Measurements from ENCODE around the gene AFF3.

Gene AFF3

DNA sequence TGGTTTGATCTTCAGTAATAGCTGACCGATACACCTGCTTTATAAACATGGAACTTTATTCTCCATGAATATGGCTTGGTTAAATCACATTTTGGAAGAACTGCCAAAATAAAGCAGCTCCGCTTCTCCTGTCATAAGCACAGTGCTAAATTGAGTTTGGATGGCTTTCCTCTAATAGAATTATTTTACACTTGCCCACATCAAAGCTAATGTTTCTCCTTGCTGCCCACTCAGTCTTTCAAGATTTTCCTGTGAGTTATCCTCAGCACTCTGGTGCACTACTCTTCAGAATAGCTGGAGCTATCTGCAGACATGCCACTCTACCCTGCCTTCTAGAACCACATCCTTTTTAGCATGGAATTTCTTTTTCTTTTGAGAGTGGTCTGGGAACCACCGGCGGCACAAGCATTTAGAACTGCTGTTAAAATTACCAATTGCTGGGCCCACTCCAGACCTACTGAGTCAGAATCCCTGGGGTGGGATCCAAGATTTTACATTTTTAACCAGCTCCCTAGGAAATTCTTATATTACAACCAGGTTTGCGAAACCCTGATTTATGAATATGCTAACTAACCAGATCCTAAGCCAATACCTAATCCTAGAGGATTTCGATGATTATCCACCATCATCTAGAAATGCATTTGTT is 283.3 kb downstream of the AFF3 start:
- DNase-seq (ENCODE audit: extremely low spot score): no peak
- POLR2A ChIA-PET: no interaction called here
- TF ChIP-seq, protein P1, sequence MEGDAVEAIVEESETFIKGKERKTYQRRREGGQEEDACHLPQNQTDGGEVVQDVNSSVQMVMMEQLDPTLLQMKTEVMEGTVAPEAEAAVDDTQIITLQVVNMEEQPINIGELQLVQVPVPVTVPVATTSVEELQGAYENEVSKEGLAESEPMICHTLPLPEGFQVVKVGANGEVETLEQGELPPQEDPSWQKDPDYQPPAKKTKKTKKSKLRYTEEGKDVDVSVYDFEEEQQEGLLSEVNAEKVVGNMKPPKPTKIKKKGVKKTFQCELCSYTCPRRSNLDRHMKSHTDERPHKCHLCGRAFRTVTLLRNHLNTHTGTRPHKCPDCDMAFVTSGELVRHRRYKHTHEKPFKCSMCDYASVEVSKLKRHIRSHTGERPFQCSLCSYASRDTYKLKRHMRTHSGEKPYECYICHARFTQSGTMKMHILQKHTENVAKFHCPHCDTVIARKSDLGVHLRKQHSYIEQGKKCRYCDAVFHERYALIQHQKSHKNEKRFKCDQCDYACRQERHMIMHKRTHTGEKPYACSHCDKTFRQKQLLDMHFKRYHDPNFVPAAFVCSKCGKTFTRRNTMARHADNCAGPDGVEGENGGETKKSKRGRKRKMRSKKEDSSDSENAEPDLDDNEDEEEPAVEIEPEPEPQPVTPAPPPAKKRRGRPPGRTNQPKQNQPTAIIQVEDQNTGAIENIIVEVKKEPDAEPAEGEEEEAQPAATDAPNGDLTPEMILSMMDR (IDR thresholded peaks at IDR 0.05; ENCODE audit: control extremely low read depth, extremely low read depth, low read depth, missing control alignments): no peak
- CTCF ChIA-PET: interaction anchor here (1.2 to 1.5 kb wide), 2 partner anchors 16 to 522 kb away, joined by 3 read pairs; no protein-coding TSS in a partner anchor

GRCh38 chr2:99857867-99858444 is 284.4 kb downstream of the AFF3 start:
- ChIA-PET POLR2A (no interaction called here), CTCF (no interaction called here)
- DNase-seq (ENCODE audit: extremely low spot score): no peak

GRCh38 chr2:99857372-99857771 is 285.0 kb downstream of the AFF3 start:
- ChIA-PET POLR2A (no interaction called here), CTCF (no interaction called here)
- DNase-seq (ENCODE audit: extremely low spot score): no peak
- TF ChIP-seq, protein P1 (IDR thresholded peaks at IDR 0.05; ENCODE audit: control extremely low read depth, extremely low read depth, low read depth, missing control alignments): no peak

More at GRCh38 chr2:99857867-99858444, 284.4 kb downstream of the AFF3 start:
- TF ChIP-seq, protein P1 (IDR thresholded peaks at IDR 0.05; ENCODE audit: control extremely low read depth, extremely low read depth, low read depth, missing control alignments): no peak

- POLR2A ChIA-PET: no interaction called here
- TF ChIP-seq, protein P1 (IDR thresholded peaks at IDR 0.05; ENCODE audit: control extremely low read depth, extremely low read depth, low read depth, missing control alignments): no peak
- CTCF ChIA-PET: no interaction called here
- no peak for DNase-seq (ENCODE audit: extremely low spot score)
Observed at GRCh38 chr2:99856119-99856518, 286.3 kb downstream of the AFF3 start.

GRCh38 chr2:99854236-99854852 is 288.0 kb downstream of the AFF3 start:
- ChIA-PET CTCF (no interaction called here), POLR2A (no interaction called here)
- no peak for DNase-seq (ENCODE audit: extremely low spot score)
- TF ChIP-seq, protein P1 (IDR thresholded peaks at IDR 0.05; ENCODE audit: control extremely low read depth, extremely low read depth, low read depth, missing control alignments): no peak

DNA sequence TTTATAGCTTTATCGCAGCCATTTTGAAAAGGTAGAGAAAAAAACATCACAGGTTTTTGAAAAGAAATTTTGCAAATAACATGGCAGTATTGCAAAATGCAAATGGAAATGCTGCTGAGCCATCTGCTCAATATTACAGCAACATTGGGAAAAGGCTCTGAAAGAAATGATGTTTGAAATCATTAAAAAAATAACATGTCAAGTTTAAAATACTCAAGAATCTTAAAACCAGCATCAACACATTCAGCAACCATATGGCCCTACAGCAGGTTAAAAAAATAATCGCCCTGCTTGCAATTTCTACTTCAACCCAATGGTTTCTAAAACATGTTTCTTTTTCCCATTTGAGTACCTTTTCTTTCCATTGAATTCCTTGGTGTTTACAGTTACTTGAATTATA is 289.4 kb downstream of the AFF3 start:
- DNase-seq (ENCODE audit: extremely low spot score): no peak
- CTCF ChIA-PET: no interaction called here
- POLR2A ChIA-PET: no interaction called here
- TF ChIP-seq, protein P1 (IDR thresholded peaks at IDR 0.05; ENCODE audit: control extremely low read depth, extremely low read depth, low read depth, missing control alignments): no peak
